GM18951 (cell line): ENCODE results near the gene OGG1.

Experiments used
- POLR2A ChIP-seq: IDR thresholded peaks from 4 replicates; pipeline ENCODE4 v1.6.1; 2011; ENCODE audit warnings: mild to moderate bottlenecking; ENCODE audit not compliant: insufficient read length, insufficient read depth; ENCODE audit errors: extremely low read depth
- in situ Hi-C: fragments of 300-500 bp; cut with MboI; formaldehyde crosslinking; loops from one replicate; pipeline ENCODE4 v1.12.0; 2022; ENCODE audit warnings: low sequenced_read_pairs, mixed read lengths, inconsistent platforms; ENCODE audit not compliant: unreplicated experiment

OGG1 gene

GRCh38 chr3:9736831-9737230, 12.9 kb upstream of the OGG1 start:
- TF ChIP-seq POLR2A: no peak
- in situ Hi-C loops: no loop called here

GRCh38 chr3:9739181-9739580, 10.6 kb upstream of the OGG1 start:
- no peak for TF ChIP-seq POLR2A

GRCh38 chr3:9742560-9742959, 7.2 kb upstream of the OGG1 start:
- TF ChIP-seq POLR2A: no peak

More at GRCh38 chr3:9739181-9739580, 10.6 kb upstream of the OGG1 start:
- in situ Hi-C loops: no loop called here

GRCh38 chr3:9743548-9743947, 6.2 kb upstream of the OGG1 start:
- in situ Hi-C loops: no loop called here
- TF ChIP-seq POLR2A: no peak

More at GRCh38 chr3:9742560-9742959, 7.2 kb upstream of the OGG1 start:
- in situ Hi-C loops: no loop called here

- in situ Hi-C loops: no loop called here
- TF ChIP-seq POLR2A: no peak
Observed at GRCh38 chr3:9744162-9744561, 5.6 kb upstream of the OGG1 start.

- no peak for TF ChIP-seq POLR2A
Observed at GRCh38 chr3:9745521-9745920, 4.2 kb upstream of the OGG1 start.

GRCh38 chr3:9746330-9746729, 3.4 kb upstream of the OGG1 start:
- in situ Hi-C loops: no loop called here
- TF ChIP-seq POLR2A: no peak

More at GRCh38 chr3:9745521-9745920, 4.2 kb upstream of the OGG1 start:
- in situ Hi-C loops: no loop called here

GRCh38 chr3:9747267-9747666, 2.5 kb upstream of the OGG1 start:
- TF ChIP-seq POLR2A: no peak
- in situ Hi-C loops: no loop called here

- in situ Hi-C loops: no loop called here
Observed at GRCh38 chr3:9748031-9748430, 1.7 kb upstream of the OGG1 start.

GRCh38 chr3:9749296-9749644, 482 bp upstream of the OGG1 start:
- TF ChIP-seq POLR2A: no peak
- in situ Hi-C loops: no loop called here

More at GRCh38 chr3:9748031-9748430, 1.7 kb upstream of the OGG1 start:
- no peak for TF ChIP-seq POLR2A

GRCh38 chr3:9750556-9751411, 1.0 kb downstream of the OGG1 start:
- in situ Hi-C loops: no loop called here
- no peak for TF ChIP-seq POLR2A

GRCh38 chr3:9754678-9755077, 4.9 kb downstream of the OGG1 start:
- in situ Hi-C loops: no loop called here

GRCh38 chr3:9757427-9757826, 7.7 kb downstream of the OGG1 start:
- TF ChIP-seq POLR2A: no peak
- in situ Hi-C loops: no loop called here

More at GRCh38 chr3:9754678-9755077, 4.9 kb downstream of the OGG1 start:
- TF ChIP-seq POLR2A: no peak

GRCh38 chr3:9760779-9761505, 11.2 kb downstream of the OGG1 start:
- TF ChIP-seq POLR2A: no peak
- in situ Hi-C loops: no loop called here
